ENCODE measurements around the gene CAPN2. TPM values are rescaled to one million over a fixed set of nuclear protein-coding genes. Genes with fewer than 3 reads are reported as not detected.
A peak's percentile ranks its signal among the peaks of the same experiment; 100 is the strongest.
"Not testable (repeated sequence)": the region's sequence is repeated elsewhere in the genome, so short reads cannot be mapped to it uniquely, and the experiment has no call there.

CAPN2 gene
- total RNA-seq, 1 experiment from 2014 or later, result 459 TPM

GRCh38 chr1:223815865-223816264 is 103.5 kb downstream of the CAPN2 start:
- H3K4me1 ChIP-seq (replicated peaks; ENCODE audit: insufficient read depth), result peaks cover 35% of the 10 kb centered on the region
- peak in 1 of 2 experiments; percentile 72 for DNase-seq
- peaks cover 20% of the 10 kb centered on the region; the same call in 1 of the 2 replicates for H3K36me3 ChIP-seq (ENCODE audit: low read depth)
- H3F3A ChIP-seq (ENCODE audit: insufficient read depth, low read depth), result peaks cover 24% of the 10 kb centered on the region
- no peaks in the 10 kb centered on the region for H3K9me2 ChIP-seq (ENCODE audit: insufficient read depth)
- H2AFZ ChIP-seq, result no peak overlapping the region
- H3K27me3 ChIP-seq (ENCODE audit: insufficient read depth, low read depth), result no peaks in the 10 kb centered on the region
- H3K27ac ChIP-seq, result peak overlapping the region; percentile 18
- no peak overlapping the region for H3K4me2 ChIP-seq
- no peaks in the 10 kb centered on the region for H4K20me1 ChIP-seq (ENCODE audit: insufficient read depth)
- CTCF ChIA-PET, result interaction anchor here (0.6 kb wide), 2 partner anchors 86 to 95 kb away, joined by 4 to 10 read pairs; no protein-coding TSS in a partner anchor
- POLR2A ChIA-PET (ENCODE audit: unreplicated experiment), result interaction anchor here (0.7 kb wide), 1 partner anchor 29 kb away, joined by 3 read pairs; no protein-coding TSS in a partner anchor
- peaks cover 56% of the 10 kb centered on the region for H3K79me2 ChIP-seq (ENCODE audit: low read depth)
- BruUV-seq (replicated peaks), result no TSS peak
- no peak overlapping the region for H3K4me3 ChIP-seq
- intact Hi-C loops (cut with micrococcal nuclease; ENCODE audit: unreplicated experiment), result loop anchor here (10.0 kb wide), 1 partner anchor 239 kb away; no protein-coding TSS in a partner anchor
- no peak for TF ChIP-seq CTCF (conservative IDR thresholded peaks at IDR 0.05)
- no peak for TF ChIP-seq EZH2 (IDR thresholded peaks at IDR 0.05; ENCODE audit: low read depth)
- H3K9me3 ChIP-seq (ENCODE audit: insufficient read depth, low read depth), result no peaks in the 10 kb centered on the region

GRCh38 chr1:223817265-223817664 is 104.9 kb downstream of the CAPN2 start:
- H2AFZ ChIP-seq; H3K9me3 ChIP-seq (ENCODE audit: insufficient read depth, low read depth); BruUV-seq (replicated peaks); CTCF ChIA-PET; H3K4me3 ChIP-seq; H4K20me1 ChIP-seq (ENCODE audit: insufficient read depth); H3K27ac ChIP-seq; DNase-seq; H3K9me2 ChIP-seq (ENCODE audit: insufficient read depth); POLR2A ChIA-PET (ENCODE audit: unreplicated experiment); H3K4me2 ChIP-seq; H3K27me3 ChIP-seq (ENCODE audit: insufficient read depth, low read depth): not testable (repeated sequence)
- peaks cover 26% of the 10 kb centered on the region; the same call in 1 of the 2 replicates for H3K36me3 ChIP-seq (ENCODE audit: low read depth)
- H3K79me2 ChIP-seq (ENCODE audit: low read depth), result peaks cover 68% of the 10 kb centered on the region
- intact Hi-C loops (cut with micrococcal nuclease; ENCODE audit: unreplicated experiment), result loop anchor here (10.0 kb wide), 1 partner anchor 238 kb away; no protein-coding TSS in a partner anchor
- H3F3A ChIP-seq (ENCODE audit: insufficient read depth, low read depth), result peaks cover 17% of the 10 kb centered on the region
- peaks cover 32% of the 10 kb centered on the region for H3K4me1 ChIP-seq (replicated peaks; ENCODE audit: insufficient read depth)

- Histone ChIP-seq H3K9me3 (ENCODE audit: insufficient read depth, low read depth) (no peaks in the 10 kb centered on the region), H3F3A (ENCODE audit: insufficient read depth, low read depth) (peaks cover 20% of the 10 kb centered on the region), H4K20me1 (ENCODE audit: insufficient read depth) (no peaks in the 10 kb centered on the region), H3K36me3 (ENCODE audit: low read depth) (peaks cover 11% of the 10 kb centered on the region; the same call in 1 of the 2 replicates), H3K9me2 (ENCODE audit: insufficient read depth) (no peaks in the 10 kb centered on the region), H2AFZ (no peak overlapping the region), H3K27me3 (ENCODE audit: insufficient read depth, low read depth) (no peaks in the 10 kb centered on the region), H3K4me1 (replicated peaks; ENCODE audit: insufficient read depth) (peaks cover 43% of the 10 kb centered on the region), H3K79me2 (ENCODE audit: low read depth) (peaks cover 84% of the 10 kb centered on the region), H3K4me2 (peak overlapping the region; percentile 48), H3K4me3 (no peak overlapping the region), H3K27ac (peak overlapping the region; percentile 80)
- TF ChIP-seq EZH2 (IDR thresholded peaks at IDR 0.05; ENCODE audit: low read depth), result no peak
- TF ChIP-seq CTCF (conservative IDR thresholded peaks at IDR 0.05), result no peak
- ChIA-PET POLR2A (ENCODE audit: unreplicated experiment) (interaction anchor here (0.5 to 0.7 kb wide), 5 partner anchors 26 to 1784 kb away, joined by 3 to 4 read pairs (median 4); no protein-coding TSS in a partner anchor), CTCF (no interaction called here)
- no TSS peak for BruUV-seq (replicated peaks)
- DNase-seq, result peak; percentile 31 to 89
- intact Hi-C loops (cut with micrococcal nuclease; ENCODE audit: unreplicated experiment), result loop anchor here (2.0 to 10.0 kb wide), 2 partner anchors 27 to 235 kb away; no protein-coding TSS in a partner anchor
Observed at GRCh38 chr1:223819730-223820514, 107.6 kb downstream of the CAPN2 start.
